ENCODE data around the gene GCN1. TPM values are rescaled to one million over a fixed set of nuclear protein-coding genes. Genes with fewer than 3 reads are reported as not detected.

Gene GCN1
- total RNA-seq, 2 donors from 2014 or later: 53.4 to 144 TPM

- H3K27ac ChIP-seq: no peak overlapping the region
- peaks cover 8% of the 10 kb centered on the region for H3K4me1 ChIP-seq
- no peak for TF ChIP-seq CTCF (IDR thresholded peaks at IDR 0.05)
- H3K27me3 ChIP-seq: no peaks in the 10 kb centered on the region
- H3K36me3 ChIP-seq: no peaks in the 10 kb centered on the region
- DNase-seq: no peak
- intact Hi-C loops (cut with DNase I): no loop called here
- no peak overlapping the region for H3K4me3 ChIP-seq
- no peak overlapping the region for H3K9ac ChIP-seq (ENCODE audit: low read depth in 2 of 2, low read length in 2 of 2)
- H3K9me3 ChIP-seq: no peaks in the 10 kb centered on the region
These were observed 75.1 kb downstream of the GCN1 start for GRCh38 chr12:120119271-120119973.

GRCh38 chr12:120118321-120119061, 76.0 kb downstream of the GCN1 start:
- intact Hi-C loops (cut with DNase I): no loop called here

GRCh38 chr12:120117961-120118320, 76.6 kb downstream of the GCN1 start:
- peaks cover 8% of the 10 kb centered on the region for H3K4me1 ChIP-seq

More at GRCh38 chr12:120118321-120119061, 76.0 kb downstream of the GCN1 start:
- no peak for DNase-seq
- Histone ChIP-seq H3K9me3 (no peaks in the 10 kb centered on the region), H3K27ac (no peak overlapping the region), H3K27me3 (no peaks in the 10 kb centered on the region), H3K36me3 (no peaks in the 10 kb centered on the region), H3K4me3 (no peak overlapping the region), H3K9ac (ENCODE audit: low read depth in 2 of 2, low read length in 2 of 2) (peak overlapping the region in 1 of 2 donors; percentile 87), H3K4me1 (peaks cover 8% of the 10 kb centered on the region)
- no peak for TF ChIP-seq CTCF (IDR thresholded peaks at IDR 0.05)

GRCh38 chr12:120116792-120117651, 77.5 kb downstream of the GCN1 start:
- H3K4me1 ChIP-seq: peaks cover 8% of the 10 kb centered on the region
- TF ChIP-seq CTCF (IDR thresholded peaks at IDR 0.05): no peak
- peak overlapping the region; percentile 91 for H3K4me3 ChIP-seq
- peak; percentile 96 for DNase-seq
- no peaks in the 10 kb centered on the region for H3K9me3 ChIP-seq
- intact Hi-C loops (cut with DNase I): no loop called here
- H3K27ac ChIP-seq: peak overlapping the region; percentile 92
- no peaks in the 10 kb centered on the region for H3K36me3 ChIP-seq
- H3K9ac ChIP-seq (ENCODE audit: low read depth in 2 of 2, low read length in 2 of 2): peak overlapping the region; percentile 74 to 87
- no peaks in the 10 kb centered on the region for H3K27me3 ChIP-seq

More at GRCh38 chr12:120117961-120118320, 76.6 kb downstream of the GCN1 start:
- no peak for DNase-seq
- TF ChIP-seq CTCF (IDR thresholded peaks at IDR 0.05): no peak
- peak overlapping the region; percentile 74 to 87 for H3K9ac ChIP-seq (ENCODE audit: low read depth in 2 of 2, low read length in 2 of 2)
- no peaks in the 10 kb centered on the region for H3K9me3 ChIP-seq
- intact Hi-C loops (cut with DNase I): no loop called here
- H3K27me3 ChIP-seq: no peaks in the 10 kb centered on the region
- no peaks in the 10 kb centered on the region for H3K36me3 ChIP-seq
- H3K27ac ChIP-seq: peak overlapping the region; percentile 92
- peak overlapping the region; percentile 91 for H3K4me3 ChIP-seq

- Histone ChIP-seq H3K4me1 (peaks cover 8% of the 10 kb centered on the region), H3K9me3 (no peaks in the 10 kb centered on the region)
- TF ChIP-seq CTCF (IDR thresholded peaks at IDR 0.05): no peak
These were observed 78.1 kb downstream of the GCN1 start, which contains the start of gene RAB35 for GRCh38 chr12:120116441-120116791. Gene RAB35, minus strand, starts transcription at chr12:120116753. Its CDS starts 103 bp downstream, at chr12:120116650.

More at GRCh38 chr12:120116441-120116791, 78.1 kb downstream of the GCN1 start, which contains the start of gene RAB35:
- H3K36me3 ChIP-seq: no peaks in the 10 kb centered on the region
- peak within 1 kb of the TSS; percentile 91 for H3K4me3 ChIP-seq
- H3K27me3 ChIP-seq: no peaks in the 10 kb centered on the region
- no peak for DNase-seq
- peak within 1 kb of the TSS; percentile 92 for H3K27ac ChIP-seq
- intact Hi-C loops (cut with DNase I): no loop called here
- peak within 1 kb of the TSS; percentile 74 to 87 for H3K9ac ChIP-seq (ENCODE audit: low read depth in 2 of 2, low read length in 2 of 2)

All from colonic mucosa (tissue), 4 donors.